Stimulated activated CD8-positive, alpha-beta memory T cell treated with anti-CD3 and anti-CD28 coated beads, Interleukin-15, amount 100 ng/mL, for 4 hours (primary cell): ENCODE results near the gene TMEM80.

ENCODE experiments used
- DNase-seq, 2 donors: peaks; one replicate each; pipeline ENCODE4 v3.0.0-alpha.2; 2020; ENCODE audit warnings: low read depth in 2 of 2

The TMEM80 gene

GRCh38 chr11:699116-699508 is 3.5 kb downstream of the TMEM80 start:
- DNase-seq, result no peak

DNA sequence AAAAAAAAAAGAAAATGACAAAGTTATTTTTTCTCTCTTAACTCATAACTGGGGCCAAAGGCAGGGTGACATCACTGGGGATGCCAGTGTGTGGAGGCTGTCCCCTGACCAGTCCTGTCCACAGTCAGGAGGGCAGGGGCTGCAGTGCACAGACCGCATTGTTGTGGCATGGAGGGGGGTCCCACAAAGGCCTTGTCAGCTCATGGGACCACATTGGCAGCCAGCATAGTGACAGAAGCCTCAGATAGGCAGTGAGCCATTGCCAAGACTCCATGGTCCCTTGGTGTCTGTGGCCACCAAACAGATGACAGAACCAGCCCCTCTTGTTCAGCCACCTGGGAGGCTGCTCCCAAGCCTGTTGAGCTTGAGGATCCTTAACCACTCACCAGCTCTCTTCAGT is 4.1 kb downstream of the TMEM80 start:
- DNase-seq, result no peak

DNA sequence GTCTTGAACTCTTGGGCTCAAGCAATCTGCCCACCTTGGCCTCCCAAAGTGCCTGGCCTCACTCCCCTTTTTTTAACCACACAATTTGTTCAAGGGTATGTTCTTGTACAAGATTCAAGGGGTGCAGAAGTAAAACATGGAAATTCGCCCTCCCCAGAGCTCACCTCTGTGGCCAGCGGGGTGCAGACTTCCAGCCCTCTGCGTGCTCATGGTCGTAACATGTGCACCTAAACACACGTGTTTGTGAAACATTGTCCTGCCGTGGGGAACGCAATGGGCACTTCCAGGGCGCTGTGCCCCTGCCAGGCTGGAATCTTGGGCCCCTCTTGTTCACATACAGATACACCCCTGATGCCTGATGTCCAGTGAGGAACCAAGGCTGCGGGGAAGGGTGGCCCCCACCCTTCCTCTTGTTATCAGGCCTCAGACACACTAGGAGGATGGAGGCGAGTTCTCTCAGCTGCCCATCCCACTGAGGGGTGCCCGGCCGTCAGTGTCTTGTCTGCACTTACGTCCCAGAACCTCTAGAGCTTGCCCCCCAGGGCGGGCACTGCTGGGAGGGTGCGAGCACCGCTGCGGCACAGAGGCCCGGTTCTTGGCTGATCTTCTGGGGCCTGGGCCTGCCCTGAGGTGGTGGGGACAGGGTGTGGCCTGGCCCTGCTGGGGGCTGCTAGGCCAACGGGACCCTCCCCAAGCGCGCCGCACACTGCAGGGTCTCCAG is 6.3 kb downstream of the TMEM80 start:
- no peak for DNase-seq

- no peak for DNase-seq
These were observed 7.1 kb downstream of the TMEM80 start for GRCh38 chr11:702462-703461.

- DNase-seq, result no peak
These were observed 7.9 kb downstream of the TMEM80 start for GRCh38 chr11:703506-703905.

DNA sequence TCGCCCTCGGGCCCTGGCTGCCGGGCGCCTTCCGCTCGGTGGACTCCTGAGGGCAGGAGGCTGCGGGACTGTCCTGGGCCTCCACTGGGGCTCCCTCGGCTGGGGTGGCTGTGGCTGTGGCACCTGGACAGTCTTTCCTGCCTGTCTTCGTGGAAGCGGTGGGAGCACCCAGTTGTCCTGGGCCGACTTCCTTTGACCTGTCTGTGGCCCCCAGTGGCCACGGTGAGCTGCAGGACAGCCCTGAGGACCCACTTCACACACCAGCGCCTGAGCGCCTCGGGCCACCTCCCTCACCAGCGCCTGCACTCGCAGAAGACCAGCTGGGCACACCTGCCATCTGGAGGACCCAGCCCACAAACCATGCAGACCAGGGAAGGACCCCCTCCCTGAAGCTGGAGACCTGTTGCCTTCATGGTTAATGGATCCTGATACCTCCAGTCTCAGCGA is 8.6 kb downstream of the TMEM80 start:
- no peak for DNase-seq

GRCh38 chr11:704781-705645 is 9.4 kb downstream of the TMEM80 start:
- DNase-seq, result no peak

GRCh38 chr11:705646-706438 is 10.2 kb downstream of the TMEM80 start, which contains the start of gene EPS8L2:
EPS8L2 (plus strand) TSS chr11:706231; CDS start chr11:709408, 3,177 bp downstream.
- DNase-seq, result no peak

GRCh38 chr11:706439-706956 is 10.9 kb downstream of the TMEM80 start:
- no peak for DNase-seq

DNA sequence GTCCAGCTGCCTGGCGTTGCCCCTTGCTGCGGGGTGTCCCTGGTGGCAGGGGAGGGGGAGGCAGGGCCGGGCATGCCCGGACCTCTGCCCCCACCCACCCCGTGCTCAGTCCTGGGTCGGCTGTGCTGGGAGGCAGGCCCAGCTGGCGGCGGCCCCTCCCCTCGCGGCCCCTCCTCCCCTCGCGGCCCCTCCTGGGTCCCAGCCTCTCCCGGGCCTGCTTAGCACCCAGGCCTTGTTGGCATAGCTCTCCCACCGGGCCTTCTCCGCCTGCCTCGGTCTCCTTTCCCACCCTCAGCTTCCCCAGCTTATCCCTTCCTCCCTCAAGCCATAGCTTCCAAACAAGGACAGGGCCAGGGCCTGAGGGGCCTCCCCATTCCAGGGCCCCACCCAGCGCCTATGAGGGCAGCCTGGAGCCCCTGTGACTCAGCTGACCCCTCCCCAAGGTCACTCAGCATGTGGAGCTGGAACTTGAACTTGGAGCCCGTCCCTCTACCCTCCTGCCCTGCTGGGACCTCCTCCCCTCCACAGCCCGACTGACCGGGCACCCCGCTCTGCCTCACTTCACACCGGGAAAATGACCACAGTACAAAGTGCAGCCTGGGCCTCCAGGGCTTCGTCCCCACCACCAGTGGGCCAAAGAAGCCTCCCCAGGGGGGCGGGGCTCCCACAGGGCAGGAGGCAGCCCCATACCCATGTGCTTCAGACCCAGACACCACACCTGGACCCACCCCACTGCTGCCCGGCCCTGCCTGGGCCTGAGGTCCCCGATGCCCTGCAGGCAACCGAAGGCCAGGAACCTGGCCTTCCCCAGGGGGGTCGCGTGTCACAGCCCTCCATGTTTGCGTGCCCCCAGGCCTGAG is 11.6 kb downstream of the TMEM80 start:
- no peak for DNase-seq

DNA sequence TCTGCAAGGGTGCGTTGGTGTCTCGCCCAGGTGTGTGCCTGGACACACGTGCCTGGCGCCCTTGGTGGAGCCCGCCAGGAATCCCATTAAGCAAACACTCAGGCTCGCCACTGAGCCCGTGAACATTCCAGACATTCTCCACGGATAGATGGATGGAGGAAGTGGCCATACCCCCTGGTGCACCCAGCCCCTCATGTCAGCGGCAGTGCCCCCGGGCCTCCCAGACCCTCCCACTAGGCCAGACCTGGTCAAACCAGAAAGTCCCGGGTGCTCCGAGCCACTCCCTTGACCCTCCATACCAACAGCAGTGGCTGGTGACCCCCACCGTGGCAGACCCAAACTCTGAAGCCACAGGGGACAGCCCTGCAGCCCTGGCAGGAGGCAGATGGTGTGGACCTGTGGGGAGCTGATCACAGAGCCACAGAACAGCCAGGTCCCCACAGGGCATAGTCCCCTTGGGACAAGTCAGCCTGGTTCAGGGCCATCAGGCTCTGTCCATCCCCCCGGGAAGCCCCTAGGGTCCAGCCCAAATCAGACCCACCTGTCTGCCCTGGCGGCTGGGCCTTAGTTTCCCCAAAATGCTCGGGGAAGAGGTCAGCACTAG is 12.3 kb downstream of the TMEM80 start:
- no peak for DNase-seq

DNA sequence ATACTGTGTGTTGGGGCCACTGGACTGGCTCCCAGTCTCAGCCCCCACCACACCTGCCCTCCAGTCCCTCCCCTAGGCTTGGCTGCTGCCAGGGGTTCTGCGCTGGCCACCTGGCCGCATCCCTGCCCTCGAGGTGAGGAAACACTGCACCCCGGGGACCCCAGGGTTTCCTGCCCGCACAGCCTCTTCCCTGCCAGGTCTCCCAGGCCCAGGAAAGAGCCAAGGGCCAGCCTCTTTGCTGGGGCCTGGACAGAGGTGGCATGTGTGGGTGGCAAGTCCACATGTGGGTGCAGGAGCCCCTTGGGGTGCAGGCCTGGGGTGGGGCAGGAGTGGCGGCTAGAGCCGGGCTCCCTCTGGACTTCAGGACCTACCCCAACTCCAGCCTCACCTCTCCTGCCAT is 12.9 kb downstream of the TMEM80 start:
- no peak for DNase-seq

GRCh38 chr11:709109-709997 is 13.7 kb downstream of the TMEM80 start:
- DNase-seq, result no peak

- no peak for DNase-seq
These were observed 18.8 kb downstream of the TMEM80 start for GRCh38 chr11:714436-714835.

DNA sequence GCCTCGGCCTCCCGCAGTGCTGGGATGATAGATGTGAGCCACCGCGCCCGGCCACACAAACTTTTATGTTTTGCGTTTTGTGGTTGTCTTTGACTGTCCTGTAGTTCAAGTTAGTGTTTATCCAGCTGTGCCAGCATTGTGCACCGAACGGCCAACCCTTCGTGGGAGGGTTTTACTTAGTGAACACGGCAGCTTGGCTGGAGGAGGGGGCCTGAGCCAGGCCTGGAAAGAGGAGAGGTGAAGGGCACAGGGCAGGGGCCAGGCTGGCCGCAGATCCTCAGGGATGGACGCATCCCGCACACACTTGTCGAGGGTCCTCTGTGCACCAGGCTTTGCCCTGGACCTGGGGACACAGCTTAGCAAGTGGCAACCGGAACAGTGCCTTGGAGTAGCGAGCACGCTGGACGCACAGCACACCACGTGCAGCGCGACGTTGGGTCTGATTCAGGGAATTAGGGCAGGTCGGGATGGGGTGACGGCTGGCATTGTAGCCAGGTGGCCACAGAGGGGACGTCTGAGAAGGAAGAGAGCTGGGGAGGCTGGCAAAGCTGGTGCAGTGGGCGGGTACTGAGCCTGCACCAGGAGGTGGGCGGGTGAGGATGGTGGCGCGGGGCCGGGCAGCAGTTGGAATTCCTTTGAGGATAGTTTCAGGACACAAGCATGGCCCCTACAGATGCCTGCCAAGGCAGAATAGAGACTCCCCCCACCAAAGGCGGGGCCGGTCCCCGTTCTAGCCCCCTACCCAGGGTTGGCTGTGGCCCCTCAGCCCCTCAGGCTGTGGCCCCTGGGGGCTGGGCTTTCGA is 23.8 kb downstream of the TMEM80 start:
- DNase-seq, result no peak

DNA sequence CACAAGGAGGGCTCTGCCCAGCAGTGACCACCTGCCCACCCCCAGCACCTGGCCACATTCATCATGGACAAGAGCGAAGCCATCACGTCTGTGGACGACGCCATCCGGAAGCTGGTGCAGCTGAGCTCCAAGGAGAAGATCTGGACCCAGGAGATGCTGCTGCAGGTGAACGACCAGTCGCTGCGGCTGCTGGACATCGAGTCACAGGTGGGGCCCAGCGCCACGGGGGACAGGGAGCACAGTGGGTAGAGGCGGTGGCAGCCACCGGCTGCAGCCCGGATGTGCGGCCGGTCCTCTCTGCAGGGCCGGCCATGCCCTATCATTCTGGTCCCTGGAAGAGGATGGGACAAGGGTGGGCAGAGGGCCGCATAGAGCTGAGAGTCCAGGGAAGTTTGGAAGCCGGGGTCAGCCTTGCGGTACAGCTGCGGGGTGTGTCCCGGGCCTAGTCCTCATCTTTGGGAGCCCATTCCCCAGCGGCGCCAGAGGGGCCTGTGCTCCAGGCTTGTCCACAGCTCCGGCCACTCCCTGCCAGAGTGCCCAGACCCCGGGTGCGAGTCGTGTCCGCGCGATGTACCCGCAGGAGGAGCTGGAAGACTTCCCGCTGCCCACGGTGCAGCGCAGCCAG is 24.5 kb downstream of the TMEM80 start:
- no peak for DNase-seq
